Measurements from ENCODE around the gene CYB5R2. TPM values are rescaled to one million over a fixed set of nuclear protein-coding genes. Genes with fewer than 3 reads are reported as not detected.

Gene CYB5R2
- total RNA-seq, 1 experiment from 2014 or later: 40.3 TPM

DNA sequence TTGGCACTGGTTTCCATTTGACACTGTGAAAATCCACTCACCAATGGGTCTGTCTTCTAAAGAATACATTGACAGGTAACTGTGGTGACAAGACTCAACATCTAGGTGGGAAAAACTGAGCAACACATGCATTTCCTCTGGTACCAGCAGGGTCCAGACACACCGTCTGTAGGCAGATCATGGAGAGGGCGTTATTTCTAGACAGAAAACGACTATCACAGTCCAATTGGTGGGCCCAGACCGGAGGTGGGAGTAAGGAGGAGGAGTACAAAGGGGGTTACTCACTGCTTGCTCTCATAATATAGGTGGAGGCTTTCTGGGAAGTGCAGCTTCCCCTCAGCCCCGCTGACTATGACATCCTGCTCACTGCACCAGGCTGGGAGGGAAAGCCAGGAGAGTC, 23.1 kb upstream of the CYB5R2 start (continued):
- TF ChIP-seq, protein P1, sequence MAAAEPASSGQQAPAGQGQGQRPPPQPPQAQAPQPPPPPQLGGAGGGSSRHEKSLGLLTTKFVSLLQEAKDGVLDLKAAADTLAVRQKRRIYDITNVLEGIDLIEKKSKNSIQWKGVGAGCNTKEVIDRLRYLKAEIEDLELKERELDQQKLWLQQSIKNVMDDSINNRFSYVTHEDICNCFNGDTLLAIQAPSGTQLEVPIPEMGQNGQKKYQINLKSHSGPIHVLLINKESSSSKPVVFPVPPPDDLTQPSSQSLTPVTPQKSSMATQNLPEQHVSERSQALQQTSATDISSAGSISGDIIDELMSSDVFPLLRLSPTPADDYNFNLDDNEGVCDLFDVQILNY (CRISPR knock-in tag; IDR thresholded peaks at IDR 0.05): no peak
- TF ChIP-seq, protein P2, sequence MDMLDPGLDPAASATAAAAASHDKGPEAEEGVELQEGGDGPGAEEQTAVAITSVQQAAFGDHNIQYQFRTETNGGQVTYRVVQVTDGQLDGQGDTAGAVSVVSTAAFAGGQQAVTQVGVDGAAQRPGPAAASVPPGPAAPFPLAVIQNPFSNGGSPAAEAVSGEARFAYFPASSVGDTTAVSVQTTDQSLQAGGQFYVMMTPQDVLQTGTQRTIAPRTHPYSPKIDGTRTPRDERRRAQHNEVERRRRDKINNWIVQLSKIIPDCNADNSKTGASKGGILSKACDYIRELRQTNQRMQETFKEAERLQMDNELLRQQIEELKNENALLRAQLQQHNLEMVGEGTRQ (CRISPR knock-in tag; IDR thresholded peaks at IDR 0.05): no peak
- TF ChIP-seq, protein P3, sequence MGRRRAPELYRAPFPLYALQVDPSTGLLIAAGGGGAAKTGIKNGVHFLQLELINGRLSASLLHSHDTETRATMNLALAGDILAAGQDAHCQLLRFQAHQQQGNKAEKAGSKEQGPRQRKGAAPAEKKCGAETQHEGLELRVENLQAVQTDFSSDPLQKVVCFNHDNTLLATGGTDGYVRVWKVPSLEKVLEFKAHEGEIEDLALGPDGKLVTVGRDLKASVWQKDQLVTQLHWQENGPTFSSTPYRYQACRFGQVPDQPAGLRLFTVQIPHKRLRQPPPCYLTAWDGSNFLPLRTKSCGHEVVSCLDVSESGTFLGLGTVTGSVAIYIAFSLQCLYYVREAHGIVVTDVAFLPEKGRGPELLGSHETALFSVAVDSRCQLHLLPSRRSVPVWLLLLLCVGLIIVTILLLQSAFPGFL (CRISPR knock-in tag; IDR thresholded peaks at IDR 0.05; ENCODE audit: borderline replicate concordance): no peak
- TF ChIP-seq ATF2 (CRISPR knock-in tag; IDR thresholded peaks at IDR 0.05; ENCODE audit: borderline replicate concordance, low read depth) (no peak), FOXP4 (CRISPR knock-in tag; IDR thresholded peaks at IDR 0.05) (no peak), NR3C1 (CRISPR knock-in tag; conservative IDR thresholded peaks at IDR 0.05; ENCODE audit: low read depth) (no peak), SOX15 (CRISPR knock-in tag; IDR thresholded peaks at IDR 0.05) (no peak)

DNA sequence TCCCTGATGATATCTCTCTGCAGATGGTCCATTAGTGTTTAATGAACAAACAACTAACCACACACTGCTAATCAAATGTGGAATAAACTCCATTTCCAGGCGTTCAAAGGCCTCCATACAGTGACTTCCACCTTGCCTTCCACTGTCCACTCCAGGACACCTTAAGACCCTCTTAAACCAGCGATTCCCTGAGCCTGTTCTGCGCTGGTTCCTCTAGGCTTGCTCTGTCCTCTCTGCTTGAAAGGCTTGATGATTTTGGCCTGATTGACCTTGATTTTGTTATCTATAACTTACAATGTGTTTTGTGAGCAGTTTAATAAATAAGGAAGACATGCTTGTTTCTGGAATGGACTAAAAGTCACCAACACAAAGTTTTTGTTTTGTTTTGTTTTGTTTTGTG, 20.9 kb upstream of the CYB5R2 start:
- TF ChIP-seq ELF4 (CRISPR knock-in tag; IDR thresholded peaks at IDR 0.05; ENCODE audit: low read depth) (no peak), ESRRA (CRISPR knock-in tag; IDR thresholded peaks at IDR 0.05; ENCODE audit: borderline replicate concordance) (no peak), MXD4 (CRISPR knock-in tag; IDR thresholded peaks at IDR 0.05; ENCODE audit: borderline replicate concordance) (no peak), ZNF396 (CRISPR knock-in tag; IDR thresholded peaks at IDR 0.05; ENCODE audit: borderline replicate concordance) (no peak), STAT6 (CRISPR knock-in tag; conservative IDR thresholded peaks at IDR 0.05; ENCODE audit: low read depth) (no peak), ZNF232 (CRISPR knock-in tag; IDR thresholded peaks at IDR 0.05) (no peak), GTF2I (CRISPR knock-in tag; conservative IDR thresholded peaks at IDR 0.05) (no peak), NR1H2 (CRISPR knock-in tag; IDR thresholded peaks at IDR 0.05) (no peak), CREM (CRISPR knock-in tag; IDR thresholded peaks at IDR 0.05) (no peak), SOX15 (CRISPR knock-in tag; IDR thresholded peaks at IDR 0.05) (no peak), ZMAT4 (CRISPR knock-in tag; IDR thresholded peaks at IDR 0.05) (no peak), ZNF423 (CRISPR knock-in tag; IDR thresholded peaks at IDR 0.05) (no peak), ZNF121 (CRISPR knock-in tag; IDR thresholded peaks at IDR 0.05) (no peak), MLX (CRISPR knock-in tag; IDR thresholded peaks at IDR 0.05) (no peak), CBFB (CRISPR knock-in tag; IDR thresholded peaks at IDR 0.05; ENCODE audit: low read depth) (no peak)
- TF ChIP-seq, protein P1 (CRISPR knock-in tag; IDR thresholded peaks at IDR 0.05): no peak
- TF ChIP-seq, protein P4, sequence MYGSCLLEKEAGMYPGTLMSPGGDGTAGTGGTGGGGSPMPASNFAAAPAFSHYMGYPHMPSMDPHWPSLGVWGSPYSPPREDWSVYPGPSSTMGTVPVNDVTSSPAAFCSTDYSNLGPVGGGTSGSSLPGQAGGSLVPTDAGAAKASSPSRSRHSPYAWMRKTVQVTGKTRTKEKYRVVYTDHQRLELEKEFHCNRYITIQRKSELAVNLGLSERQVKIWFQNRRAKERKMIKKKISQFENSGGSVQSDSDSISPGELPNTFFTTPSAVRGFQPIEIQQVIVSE (CRISPR knock-in tag; IDR thresholded peaks at IDR 0.05; ENCODE audit: borderline replicate concordance): no peak
- Mint-ChIP-seq H3K4me1 (peaks cover 21% of the 10 kb centered on the region), H3K9me3 (no peaks in the 10 kb centered on the region), H3K36me3 (no peaks in the 10 kb centered on the region), H3K4me3 (no peak overlapping the region; the same call in 1 of the 2 replicates), H3K27ac (no peak overlapping the region), H3K27me3 (ENCODE audit: low read depth) (peaks cover 9% of the 10 kb centered on the region)
- ChIA-PET POLR2A (interaction anchor here (0.6 to 1.3 kb wide), 2 partner anchors 21 to 84 kb away, joined by 4 to 6 read pairs; partner anchors contain the start of gene CYB5R2), CTCF (interaction anchor here (0.6 to 1.6 kb wide), 33 partner anchors 9 to 949 kb away, joined by 3 to 14 read pairs (median 4); partner anchors contain the start of gene PPFIBP2)
- DNase-seq (ENCODE audit: low spot score) (no peak), ATAC-seq (no peak)
